Activated T-cell treated with anti-CD3 and anti-CD28 coated beads for 1 hour (primary cell): ENCODE measurements around the gene EEFSEC.

Source experiments
- DNase-seq: peaks from one replicate; pipeline ENCODE4 v3.0.0-alpha.2; 2020; ENCODE audit warnings: low read depth

EEFSEC gene

DNA sequence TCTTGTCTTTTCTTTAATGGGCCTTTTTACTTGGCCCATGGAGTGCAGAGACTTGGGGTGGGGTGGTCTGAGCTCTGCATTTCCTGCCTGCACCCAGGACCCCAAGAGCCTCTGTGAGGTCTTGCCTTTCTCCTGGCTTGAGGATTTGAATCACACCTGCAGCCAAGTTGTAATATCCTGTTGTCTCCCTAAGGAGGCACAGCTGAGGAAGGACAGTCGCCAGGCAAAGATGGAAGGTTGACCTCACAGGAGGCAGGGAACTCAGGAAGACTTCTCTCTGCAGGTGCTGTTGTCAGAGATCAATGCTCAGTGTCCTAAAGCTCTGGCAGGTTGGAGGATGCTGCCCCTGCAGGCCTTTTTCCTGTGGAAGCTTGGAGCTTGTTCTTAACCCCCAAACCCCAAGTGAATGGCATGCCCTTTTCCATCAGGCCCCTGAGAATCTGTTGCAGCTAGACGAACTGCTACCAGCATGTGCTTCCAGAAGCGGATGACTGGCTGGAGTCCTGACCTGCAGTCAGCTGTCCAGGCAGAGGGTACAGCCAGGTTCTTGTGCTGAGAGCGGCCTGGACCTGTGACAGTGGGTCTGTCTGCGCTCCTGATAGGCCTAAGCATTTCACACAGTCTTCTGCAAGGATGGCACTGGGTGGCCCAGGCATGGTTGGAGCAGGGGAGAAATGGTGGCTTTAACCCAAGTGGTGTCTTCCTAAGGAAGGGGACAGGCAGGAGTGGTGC lies 120.0 kb downstream of the EEFSEC start:
- DNase-seq: no peak

DNA sequence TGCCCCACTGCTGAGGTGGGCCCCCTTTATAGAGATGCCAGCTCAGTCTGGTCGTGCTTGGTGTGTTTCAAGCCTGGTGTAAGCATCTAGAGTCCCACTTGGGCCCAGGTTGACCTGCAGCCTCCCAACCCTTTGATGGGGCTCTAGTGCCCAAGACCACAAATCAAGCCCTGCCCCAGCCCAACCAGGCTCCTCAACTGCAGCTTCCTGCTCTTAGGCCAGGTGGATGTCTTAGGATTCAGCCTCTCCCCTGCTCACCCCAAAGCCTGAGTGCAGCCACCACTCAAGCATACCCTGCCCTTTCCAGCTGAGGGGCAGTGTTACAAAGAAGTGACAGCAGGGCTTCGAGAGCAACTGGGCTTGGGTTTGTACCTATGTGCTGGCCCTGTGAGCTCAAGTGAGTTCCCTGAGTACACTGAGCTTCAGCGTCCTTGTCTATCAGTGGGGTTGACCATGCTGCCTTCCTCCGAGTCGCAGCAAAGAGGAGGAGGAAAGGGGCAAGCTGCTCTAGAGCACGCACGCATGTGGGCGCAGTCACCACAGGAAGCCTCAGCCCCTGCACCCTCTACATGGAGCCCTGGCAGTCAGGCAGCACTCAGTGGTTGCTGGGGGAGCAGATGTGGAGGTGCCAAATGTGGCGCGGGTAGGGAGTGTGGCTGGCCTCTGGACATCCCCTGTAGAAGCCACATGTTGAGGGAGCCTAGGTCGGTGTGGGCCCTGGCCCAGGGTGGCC lies 120.7 kb downstream of the EEFSEC start:
- DNase-seq: no peak

- no peak for DNase-seq
Measured at GRCh38 chr3:128274837-128275236, 121.6 kb downstream of the EEFSEC start.

- DNase-seq: no peak
Measured at GRCh38 chr3:128275316-128276145, 122.2 kb downstream of the EEFSEC start.

DNA sequence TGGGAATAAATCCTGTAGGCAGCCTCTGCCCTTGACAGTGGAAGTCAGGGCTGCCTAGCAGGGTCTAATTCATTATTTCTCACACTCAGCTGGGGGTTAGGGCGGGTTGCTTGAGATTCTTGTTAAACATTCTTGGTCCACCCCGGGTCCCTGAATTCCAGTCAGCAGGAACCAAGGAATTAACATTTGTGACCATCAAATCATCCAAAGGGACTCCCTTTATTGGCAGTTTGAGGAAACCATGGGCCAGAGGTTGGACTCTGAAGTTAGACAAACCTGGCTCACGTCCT lies 122.8 kb downstream of the EEFSEC start:
- no peak for DNase-seq

GRCh38 chr3:128276577-128277183 lies 123.4 kb downstream of the EEFSEC start:
- no peak for DNase-seq

- no peak for DNase-seq
Measured at GRCh38 chr3:128277378-128278069, 124.2 kb downstream of the EEFSEC start.

DNA sequence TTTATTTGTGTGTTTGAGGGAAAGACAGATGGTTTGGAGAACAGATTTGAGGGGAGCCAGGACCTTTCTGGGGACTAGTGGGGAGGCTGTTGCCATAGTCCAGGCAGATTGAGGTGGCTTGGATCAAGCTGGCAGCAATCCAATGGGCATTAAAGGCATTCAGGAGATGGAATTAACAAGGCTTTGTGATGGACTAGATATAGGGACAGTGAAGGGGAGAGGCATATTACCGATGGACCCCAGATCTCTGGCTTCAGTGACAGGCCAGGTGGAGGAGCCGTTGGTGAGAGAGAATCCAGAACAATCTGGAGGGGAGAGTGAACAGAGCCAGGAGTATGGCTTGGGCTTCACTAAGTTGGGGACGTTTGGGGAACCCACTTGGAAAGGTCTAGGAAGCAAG lies 124.8 kb downstream of the EEFSEC start:
- no peak for DNase-seq

DNA sequence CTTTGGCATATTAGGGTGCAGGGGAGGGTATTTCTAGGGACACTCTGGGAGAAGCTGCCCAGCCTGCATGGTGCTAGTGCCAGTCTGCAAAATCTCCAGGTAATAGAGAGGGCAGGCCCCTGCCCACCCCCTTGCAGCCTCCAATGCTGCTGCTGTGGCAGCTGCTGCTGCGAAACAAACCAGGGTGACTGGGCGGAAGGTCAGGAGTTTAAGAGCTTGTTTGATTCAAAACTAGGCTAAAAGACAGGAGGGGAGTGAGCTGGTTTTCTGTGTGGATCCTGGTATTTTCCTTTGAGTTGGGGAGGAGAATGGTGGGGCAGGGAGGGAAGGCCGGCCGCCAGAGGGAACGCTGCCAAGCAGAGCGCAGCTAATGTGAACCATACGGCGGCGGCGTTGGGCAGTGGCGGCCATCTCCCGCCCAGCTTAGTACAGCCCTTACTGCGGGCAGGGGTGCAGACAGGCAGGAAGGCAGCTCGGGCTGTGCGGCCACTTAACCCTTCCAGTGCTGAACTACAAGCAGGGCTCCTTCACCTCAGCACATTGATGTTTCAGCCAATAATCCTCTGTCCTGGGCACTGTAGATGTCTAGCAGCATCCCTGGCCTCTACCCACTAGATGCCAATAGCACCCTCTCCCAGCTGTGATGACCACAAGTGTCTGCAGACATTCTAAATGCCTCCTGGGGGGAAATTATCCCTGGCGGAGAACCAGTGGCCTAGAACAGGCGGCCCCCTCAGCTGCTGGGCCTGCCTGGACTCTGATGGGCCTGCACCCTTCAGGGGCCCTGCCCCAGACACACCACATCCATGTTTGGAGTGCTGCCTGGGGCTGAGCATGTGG lies 125.7 kb downstream of the EEFSEC start:
- no peak for DNase-seq

DNA sequence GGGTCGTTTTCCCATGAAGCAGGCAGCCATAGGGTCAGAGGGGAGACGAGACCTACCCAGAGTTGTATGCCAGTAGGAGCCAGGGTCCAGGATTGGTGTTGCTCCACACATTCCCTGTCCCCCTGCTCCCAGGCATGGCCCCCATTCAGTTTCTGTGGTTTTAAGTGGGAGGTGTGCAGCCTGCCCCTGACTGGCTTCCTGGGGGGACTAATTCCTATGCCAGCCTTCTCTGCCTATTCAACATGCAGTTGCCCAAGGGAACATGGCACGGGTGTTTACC lies 126.3 kb downstream of the EEFSEC start:
- no peak for DNase-seq

GRCh38 chr3:128280481-128281052 lies 127.3 kb downstream of the EEFSEC start:
- DNase-seq: no peak

GRCh38 chr3:128281056-128281455 lies 127.8 kb downstream of the EEFSEC start:
- no peak for DNase-seq

DNA sequence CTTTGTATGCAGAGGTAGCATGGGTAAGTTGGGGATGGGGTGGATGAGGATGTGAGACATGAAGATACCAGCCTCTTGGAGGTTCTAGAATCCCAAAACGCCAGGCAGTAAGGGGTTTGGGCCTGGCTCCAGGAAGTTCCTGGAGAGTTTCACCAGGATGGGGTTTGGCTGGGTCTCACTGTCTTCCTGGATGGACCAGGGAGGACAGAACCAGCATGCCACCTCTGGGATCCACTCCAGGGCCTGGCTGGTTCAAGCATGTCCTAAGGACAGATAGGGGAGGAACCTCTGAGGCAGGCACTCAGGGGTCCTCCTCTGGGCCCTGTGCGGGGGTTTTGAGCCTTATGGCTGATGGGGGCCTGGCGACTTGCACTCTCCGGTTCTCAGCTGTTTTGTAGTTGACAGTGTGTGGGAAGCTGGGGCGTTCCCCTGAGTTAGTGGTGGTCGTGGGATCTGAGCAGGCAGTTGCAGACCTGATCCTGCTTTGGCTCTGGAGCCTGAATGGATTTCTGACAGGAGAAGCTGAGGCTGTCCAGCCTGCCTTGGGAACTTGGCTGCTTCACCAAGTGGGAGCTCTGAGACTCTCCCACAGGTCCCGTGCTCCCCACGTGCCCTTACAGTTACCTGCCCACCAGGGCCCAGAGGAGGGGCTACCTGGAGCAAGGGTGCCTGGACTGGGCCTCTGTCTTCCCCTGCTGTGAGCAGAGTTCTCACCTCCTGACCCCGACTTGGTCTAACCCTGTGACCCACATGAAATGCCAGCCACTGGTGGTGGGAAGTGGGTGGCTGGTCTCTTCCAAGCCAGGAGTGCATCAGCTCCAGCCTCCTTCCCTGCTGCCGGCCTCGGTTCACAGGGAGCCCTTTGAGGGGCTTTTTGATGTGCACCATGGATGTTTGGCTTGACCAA lies 128.4 kb downstream of the EEFSEC start:
- no peak for DNase-seq

GRCh38 chr3:128282380-128283196 lies 129.3 kb downstream of the EEFSEC start:
- DNase-seq: no peak

GRCh38 chr3:128283421-128283820 lies 130.1 kb downstream of the EEFSEC start:
- DNase-seq: no peak

DNA sequence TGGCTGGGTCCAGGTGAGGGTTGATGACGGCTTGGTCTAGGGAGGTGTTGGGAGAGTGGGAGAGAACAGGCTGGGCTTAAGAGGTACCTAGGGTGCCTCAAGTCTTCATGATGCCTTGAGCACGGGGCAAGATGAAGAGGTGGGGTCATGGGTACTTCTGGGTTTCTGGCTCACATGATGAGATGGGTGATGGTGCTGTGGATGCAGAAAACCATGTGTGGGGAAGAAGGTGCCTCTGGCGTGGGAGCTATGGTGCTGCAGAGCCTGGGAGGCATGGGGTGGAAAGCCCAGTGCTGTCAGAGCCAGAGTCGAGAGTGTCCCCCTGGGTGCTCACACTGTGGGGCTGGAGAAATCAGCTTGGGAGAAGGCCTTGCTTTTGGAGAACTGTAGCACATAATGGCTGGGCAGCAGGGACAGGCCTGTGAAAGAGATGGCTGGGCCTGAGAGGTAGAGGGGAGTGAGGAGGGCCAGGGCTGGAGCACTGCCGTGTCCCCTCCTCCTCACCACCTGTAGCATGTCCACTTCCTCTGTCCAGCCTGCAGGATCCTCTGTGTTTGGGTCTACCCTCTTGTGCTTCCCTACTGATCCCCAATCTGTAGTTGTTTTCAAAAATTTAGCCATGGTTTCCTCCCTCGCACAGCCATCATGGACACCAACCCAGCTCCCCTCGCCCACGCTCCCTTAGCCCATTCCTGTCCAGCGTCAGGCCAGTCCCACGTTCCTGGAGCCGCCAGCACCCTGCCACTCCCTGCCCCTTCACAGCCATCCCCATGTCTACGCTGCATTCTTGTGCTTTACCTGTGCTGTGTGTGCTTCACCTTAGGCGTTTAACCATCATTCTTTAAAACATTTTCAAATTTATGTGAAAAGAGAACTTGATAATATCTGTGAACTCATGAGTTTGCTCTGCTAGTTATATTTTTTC lies 132.0 kb downstream of the EEFSEC start:
- DNase-seq: no peak

- DNase-seq: no peak
Measured at GRCh38 chr3:128285967-128286321, 132.7 kb downstream of the EEFSEC start.

DNA sequence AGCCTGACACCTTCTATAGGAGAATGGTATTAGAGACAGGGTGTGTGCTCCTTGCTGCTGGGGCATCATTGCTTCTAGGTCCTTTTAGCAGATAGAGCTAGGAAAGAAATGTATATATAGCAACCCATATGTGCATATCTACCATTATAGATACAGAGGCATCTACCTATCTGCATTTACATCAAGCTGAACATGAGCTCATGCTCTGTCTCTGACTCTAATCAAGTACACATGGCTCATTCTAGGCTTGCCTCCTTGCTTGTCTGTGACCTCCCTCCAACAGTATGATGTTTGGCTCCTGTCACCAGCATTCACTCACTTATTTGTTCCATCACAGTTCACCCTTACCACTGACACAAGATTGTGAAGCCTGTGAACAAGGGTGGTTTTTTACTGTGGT lies 133.4 kb downstream of the EEFSEC start:
- no peak for DNase-seq
